Nephron progenitor cell (in vitro differentiated cells): ENCODE measurements around the gene TUBB4B.
A peak's percentile ranks its signal among the peaks of the same experiment; 100 is the strongest.
"Not testable (repeated sequence)": the region's sequence is repeated elsewhere in the genome, so short reads cannot be mapped to it uniquely, and the experiment has no call there.

Source experiments
- DNase-seq: peaks from one replicate; pipeline ENCODE4 v3.0.0; 2021
- H3K27ac Mint-ChIP-seq: 2 replicates; pipeline ENCODE4 v1.8.0; 2021; ENCODE audit warnings: mild to moderate bottlenecking, moderate library complexity, mixed read lengths
- H3K27me3 Mint-ChIP-seq: 2 replicates; pipeline ENCODE4 v1.8.0; 2021; ENCODE audit warnings: mild to moderate bottlenecking, low read depth, mixed read lengths; ENCODE audit not compliant: poor library complexity
- H3K36me3 Mint-ChIP-seq: 2 replicates; pipeline ENCODE4 v1.8.0; 2021; ENCODE audit warnings: low read depth, mixed read lengths
- H3K4me1 Mint-ChIP-seq: 2 replicates; pipeline ENCODE4 v1.8.0; 2021; ENCODE audit warnings: mixed read lengths
- H3K4me3 Mint-ChIP-seq: 2 replicates; pipeline ENCODE4 v1.8.0; 2021; ENCODE audit warnings: mild to moderate bottlenecking, moderate library complexity, mixed read lengths
- H3K9me3 Mint-ChIP-seq: 2 replicates; pipeline ENCODE4 v1.8.0; 2021; ENCODE audit warnings: mild to moderate bottlenecking, moderate library complexity, mixed read lengths
- TF ChIP-seq, protein P1 (sequence below): fragments of 200-600 bp; sonication (generic); IDR thresholded peaks from 2 replicates; pipeline ENCODE4 v1.5.0; 2021; ENCODE audit warnings: antibody characterized with exemption

The TUBB4B gene

DNA sequence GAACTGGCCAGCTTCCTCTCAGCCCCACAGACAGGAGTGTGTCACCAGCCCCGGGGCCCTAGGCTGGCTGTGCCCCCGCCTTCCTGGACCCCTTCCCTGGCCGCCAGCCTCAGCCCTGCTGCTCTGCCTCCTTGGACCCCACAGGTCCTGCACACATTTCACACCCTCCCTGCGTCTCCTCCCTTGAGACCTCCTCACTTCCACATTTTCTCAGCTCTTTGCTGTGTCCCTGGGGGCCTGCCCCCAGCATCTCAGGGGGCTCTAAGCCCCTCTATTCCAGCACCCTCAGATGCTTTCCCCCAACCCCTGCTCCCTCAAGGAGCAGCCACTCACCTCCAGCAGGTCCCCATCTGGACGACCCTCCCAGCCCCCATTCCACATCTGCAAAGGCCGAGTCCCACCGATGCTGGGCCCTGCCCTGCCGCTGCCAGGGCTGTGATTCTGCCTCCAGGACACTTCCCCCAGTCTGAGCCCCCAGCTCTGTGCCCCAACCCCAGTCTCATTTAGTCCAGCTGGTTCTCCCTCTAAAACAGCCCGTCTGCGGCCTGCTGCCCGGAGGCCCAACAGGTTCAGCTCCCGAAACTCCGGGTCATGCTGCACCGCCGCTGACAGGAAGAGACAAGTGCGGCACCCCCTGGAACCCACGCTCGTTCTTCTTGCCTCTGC, 6.2 kb upstream of the TUBB4B start:
- no peak overlapping the region for H3K27ac Mint-ChIP-seq
- no peaks in the 10 kb centered on the region for H3K27me3 Mint-ChIP-seq
- peaks cover 33% of the 10 kb centered on the region for H3K4me1 Mint-ChIP-seq
- no peak for DNase-seq
- no peaks in the 10 kb centered on the region for H3K36me3 Mint-ChIP-seq
- H3K4me3 Mint-ChIP-seq: no peak overlapping the region
- no peaks in the 10 kb centered on the region for H3K9me3 Mint-ChIP-seq
- TF ChIP-seq, protein P1, sequence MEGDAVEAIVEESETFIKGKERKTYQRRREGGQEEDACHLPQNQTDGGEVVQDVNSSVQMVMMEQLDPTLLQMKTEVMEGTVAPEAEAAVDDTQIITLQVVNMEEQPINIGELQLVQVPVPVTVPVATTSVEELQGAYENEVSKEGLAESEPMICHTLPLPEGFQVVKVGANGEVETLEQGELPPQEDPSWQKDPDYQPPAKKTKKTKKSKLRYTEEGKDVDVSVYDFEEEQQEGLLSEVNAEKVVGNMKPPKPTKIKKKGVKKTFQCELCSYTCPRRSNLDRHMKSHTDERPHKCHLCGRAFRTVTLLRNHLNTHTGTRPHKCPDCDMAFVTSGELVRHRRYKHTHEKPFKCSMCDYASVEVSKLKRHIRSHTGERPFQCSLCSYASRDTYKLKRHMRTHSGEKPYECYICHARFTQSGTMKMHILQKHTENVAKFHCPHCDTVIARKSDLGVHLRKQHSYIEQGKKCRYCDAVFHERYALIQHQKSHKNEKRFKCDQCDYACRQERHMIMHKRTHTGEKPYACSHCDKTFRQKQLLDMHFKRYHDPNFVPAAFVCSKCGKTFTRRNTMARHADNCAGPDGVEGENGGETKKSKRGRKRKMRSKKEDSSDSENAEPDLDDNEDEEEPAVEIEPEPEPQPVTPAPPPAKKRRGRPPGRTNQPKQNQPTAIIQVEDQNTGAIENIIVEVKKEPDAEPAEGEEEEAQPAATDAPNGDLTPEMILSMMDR: no peak

- Mint-ChIP-seq H3K4me1 (peaks cover 33% of the 10 kb centered on the region), H3K27ac (no peak overlapping the region), H3K4me3 (no peak overlapping the region), H3K36me3 (no peaks in the 10 kb centered on the region), H3K27me3 (no peaks in the 10 kb centered on the region), H3K9me3 (no peaks in the 10 kb centered on the region)
- DNase-seq: no peak
- TF ChIP-seq, protein P1: no peak
Measured at GRCh38 chr9:137235424-137236237, 5.5 kb upstream of the TUBB4B start.

GRCh38 chr9:137236238-137236935, 4.7 kb upstream of the TUBB4B start:
- no peak overlapping the region for H3K4me3 Mint-ChIP-seq
- H3K36me3 Mint-ChIP-seq: no peaks in the 10 kb centered on the region
- no peaks in the 10 kb centered on the region for H3K27me3 Mint-ChIP-seq
- no peaks in the 10 kb centered on the region for H3K9me3 Mint-ChIP-seq
- H3K4me1 Mint-ChIP-seq: peaks cover 33% of the 10 kb centered on the region
- no peak overlapping the region for H3K27ac Mint-ChIP-seq
- DNase-seq: peak; percentile 96
- TF ChIP-seq, protein P1: peak; percentile 99

DNA sequence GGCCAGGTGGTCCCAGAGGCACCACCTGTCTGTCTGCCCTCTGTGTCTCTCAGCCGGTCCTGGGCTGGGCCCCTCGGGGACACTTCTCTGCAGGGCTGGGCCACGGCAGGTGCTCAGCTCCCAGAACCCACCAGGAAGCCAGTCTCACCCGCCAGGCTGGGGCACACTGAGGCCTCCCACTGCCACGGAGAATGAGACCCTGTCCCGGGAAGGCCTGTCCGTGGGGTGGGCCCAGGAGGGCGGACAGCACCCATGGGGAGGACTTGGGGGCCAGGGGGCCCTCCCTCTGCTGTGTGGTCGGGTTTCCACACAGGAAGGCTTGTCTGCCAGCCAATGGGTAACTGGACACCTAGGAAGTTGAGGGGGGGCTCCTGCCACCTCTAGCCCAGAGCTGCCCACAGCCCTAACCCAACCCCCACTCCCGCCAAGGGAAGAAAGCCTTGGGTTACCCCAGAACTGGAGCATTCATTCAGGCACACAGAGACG, 4.1 kb upstream of the TUBB4B start:
- Mint-ChIP-seq H3K27me3 (no peaks in the 10 kb centered on the region), H3K9me3 (no peaks in the 10 kb centered on the region)
- TF ChIP-seq, protein P1: no peak

DNA sequence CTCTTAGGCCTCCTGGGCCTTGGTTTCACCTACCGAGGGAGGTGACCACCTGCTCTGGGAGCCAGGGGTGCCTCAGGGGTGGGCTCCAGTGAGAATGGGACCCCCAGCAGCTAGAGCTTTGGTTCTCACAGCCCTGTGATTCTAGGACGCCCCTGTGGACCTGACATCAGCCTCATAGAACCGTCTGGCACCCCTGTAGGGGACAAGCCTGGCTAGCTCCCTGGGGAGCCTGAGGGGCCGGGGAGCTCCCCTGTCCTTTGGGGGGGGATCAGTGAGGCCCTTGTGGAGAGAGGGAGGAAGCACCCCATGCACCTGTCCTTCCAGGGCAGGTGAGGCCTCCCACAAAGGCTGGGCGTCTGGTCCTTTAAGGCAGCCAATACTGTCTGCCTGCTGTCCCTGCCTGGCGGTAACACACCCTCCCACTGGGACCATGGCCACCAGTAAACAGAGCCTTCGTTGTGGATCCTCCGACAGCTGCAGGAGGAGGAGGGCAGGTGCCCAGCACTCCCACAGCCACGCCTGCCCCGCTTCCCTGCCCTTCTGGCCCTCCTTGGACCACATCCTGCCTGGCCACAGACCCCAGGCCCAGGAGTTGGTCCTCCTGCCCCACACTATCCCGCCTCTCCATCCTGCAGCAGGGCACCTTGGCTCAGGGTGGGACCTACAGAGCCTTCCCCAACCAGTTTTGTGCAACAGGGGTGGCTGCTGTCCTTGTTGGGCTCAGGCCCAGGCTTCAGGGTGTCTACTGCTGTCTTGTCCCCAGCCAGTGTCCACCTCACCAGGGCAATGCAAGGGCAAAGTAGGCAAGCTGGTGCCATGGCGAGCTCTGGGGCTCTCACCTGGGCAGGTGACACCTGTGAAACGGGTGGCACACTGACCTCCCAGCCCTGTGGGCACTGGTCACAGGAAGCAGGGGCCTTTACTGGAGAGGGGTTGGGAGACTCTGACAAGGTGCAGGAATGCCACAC, 3.0 kb upstream of the TUBB4B start:
- no peak for DNase-seq
- H3K27me3 Mint-ChIP-seq: no peaks in the 10 kb centered on the region
- TF ChIP-seq, protein P1: no peak
- H3K36me3 Mint-ChIP-seq: peaks cover 10% of the 10 kb centered on the region
- peaks cover 43% of the 10 kb centered on the region for H3K4me1 Mint-ChIP-seq
- H3K9me3 Mint-ChIP-seq: no peaks in the 10 kb centered on the region
- H3K27ac Mint-ChIP-seq: no peak overlapping the region
- H3K4me3 Mint-ChIP-seq: peak overlapping the region; percentile 24

More for the DNA sequence above, 4.1 kb upstream of the TUBB4B start:
- DNase-seq: no peak
- Mint-ChIP-seq H3K4me1 (peaks cover 33% of the 10 kb centered on the region), H3K36me3 (no peaks in the 10 kb centered on the region), H3K27ac (no peak overlapping the region), H3K4me3 (no peak overlapping the region)

- H3K9me3 Mint-ChIP-seq, DNase-seq, H3K27me3 Mint-ChIP-seq: not testable (repeated sequence)
- H3K27ac Mint-ChIP-seq: peak overlapping the region; percentile 93
- peaks cover 15% of the 10 kb centered on the region for H3K36me3 Mint-ChIP-seq
- peak overlapping the region; percentile 81 for H3K4me3 Mint-ChIP-seq
- H3K4me1 Mint-ChIP-seq: peaks cover 58% of the 10 kb centered on the region
Measured at GRCh38 chr9:137239541-137240200, 1.4 kb upstream of the TUBB4B start.
